ENCODE measurements around the gene TEC.

Gene TEC

DNA sequence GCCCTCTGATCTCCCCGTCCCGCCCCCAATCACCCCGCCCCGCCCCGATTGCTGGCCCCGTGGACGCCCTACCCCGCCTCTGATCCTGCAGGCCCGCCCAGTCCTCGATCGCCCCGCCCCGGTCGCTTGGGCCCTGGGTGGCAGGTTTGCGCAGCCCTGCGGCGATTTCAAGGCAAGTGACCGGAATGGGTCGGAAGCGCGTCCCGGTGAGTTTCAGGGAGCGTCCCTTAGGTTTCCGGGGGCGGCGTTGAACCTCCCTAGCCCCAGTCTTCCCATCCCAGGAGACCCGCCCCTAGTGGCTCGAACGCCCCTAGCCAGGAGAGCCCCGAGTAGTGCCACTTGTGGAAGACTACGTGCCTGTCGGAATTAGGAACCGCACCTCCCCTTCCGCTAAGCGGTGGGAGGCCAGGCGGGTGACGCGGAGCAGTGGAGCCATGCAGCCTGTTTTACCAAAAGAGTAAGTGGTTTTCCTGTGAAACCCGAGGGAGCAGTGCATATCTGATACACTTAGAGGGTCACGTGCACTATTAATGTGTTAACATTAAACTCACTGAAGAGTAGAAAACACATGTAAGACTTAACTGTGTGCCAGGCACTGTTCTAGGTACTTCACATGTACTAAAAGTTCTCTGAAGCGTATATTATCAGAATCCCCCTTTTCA lies 354 bp upstream of the TEC start:
- peak; percentile 31 for DNase-seq (ENCODE audit: low spot score)

DNA sequence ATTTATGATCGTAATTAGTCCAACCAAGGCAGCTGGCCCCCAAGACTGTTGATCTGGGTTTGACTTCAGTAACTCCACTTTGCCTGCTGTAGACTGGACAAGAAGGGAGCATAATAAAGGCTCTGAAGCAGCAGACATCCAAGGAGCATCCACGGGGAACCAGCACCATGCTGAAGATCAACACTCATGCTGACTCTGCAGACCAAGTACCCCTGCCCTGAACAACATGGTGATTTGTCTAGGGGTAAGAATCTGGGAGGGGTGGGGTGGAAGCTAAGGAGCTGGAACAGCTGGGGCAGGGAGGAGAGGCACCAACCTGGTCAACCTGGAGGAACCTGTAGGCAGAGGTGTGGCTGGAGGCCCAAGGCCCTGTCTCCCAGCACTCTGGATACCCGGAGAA lies 2.1 kb downstream of the TEC start:
- DNase-seq (ENCODE audit: low spot score), result no peak

DNA sequence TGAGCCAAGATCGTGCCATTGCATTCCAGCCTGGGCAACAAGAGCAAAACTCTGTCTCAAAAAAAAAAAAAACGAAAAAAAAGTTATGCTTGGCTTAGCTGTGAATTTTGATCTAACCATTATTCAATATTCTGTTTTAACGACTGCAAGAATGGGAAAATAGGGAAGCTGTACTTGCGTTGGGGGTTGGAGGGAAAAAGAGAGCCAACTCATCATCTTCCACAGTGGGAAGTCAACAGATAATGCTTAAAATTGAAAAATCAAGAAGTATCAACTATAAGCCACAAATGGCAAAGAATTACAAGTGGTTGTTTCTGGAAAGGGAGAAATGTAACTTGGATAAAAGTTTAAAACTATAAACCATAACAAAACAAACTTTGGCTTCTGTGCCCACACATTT lies 2.9 kb downstream of the TEC start:
- DNase-seq (ENCODE audit: low spot score), result no peak

DNA sequence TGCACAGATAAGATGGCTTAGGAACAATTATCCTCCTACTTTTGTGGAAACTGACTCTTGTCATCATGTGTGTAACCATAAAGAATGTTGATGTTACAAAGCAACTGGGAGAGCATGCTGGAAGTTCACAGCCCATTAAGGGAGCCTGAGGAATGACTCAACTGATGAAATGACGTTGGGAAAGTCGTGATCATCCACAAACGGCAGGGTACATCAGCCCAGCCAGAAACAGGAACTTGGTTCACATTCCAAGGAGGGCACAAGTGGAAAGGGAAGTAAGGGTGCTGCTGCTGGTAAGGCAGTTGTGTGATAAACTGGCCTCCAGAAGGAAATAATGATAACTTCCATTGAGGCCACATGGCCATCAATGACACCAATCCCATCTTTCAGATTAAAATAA lies 6.7 kb downstream of the TEC start:
- no peak for DNase-seq (ENCODE audit: low spot score)

DNA sequence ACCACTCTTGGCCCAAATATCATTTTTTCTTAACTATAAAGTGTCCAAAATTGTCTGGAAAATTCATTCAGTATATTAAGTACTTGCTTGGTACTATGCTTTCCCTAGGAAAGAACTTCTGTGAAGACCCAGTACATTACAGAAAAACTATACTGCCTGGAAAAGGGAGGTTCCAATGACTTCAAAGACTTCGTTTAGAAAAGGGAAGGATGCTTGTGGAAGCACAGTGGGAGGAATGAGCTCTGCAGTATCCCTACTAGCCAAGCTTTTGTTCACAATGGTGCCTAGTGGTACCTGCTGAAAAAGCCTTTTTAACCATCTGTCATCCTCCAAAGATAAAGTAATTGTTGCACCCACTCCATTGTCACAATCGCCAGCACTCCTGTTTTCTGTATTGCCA lies 7.2 kb downstream of the TEC start:
- no peak for DNase-seq (ENCODE audit: low spot score)

DNA sequence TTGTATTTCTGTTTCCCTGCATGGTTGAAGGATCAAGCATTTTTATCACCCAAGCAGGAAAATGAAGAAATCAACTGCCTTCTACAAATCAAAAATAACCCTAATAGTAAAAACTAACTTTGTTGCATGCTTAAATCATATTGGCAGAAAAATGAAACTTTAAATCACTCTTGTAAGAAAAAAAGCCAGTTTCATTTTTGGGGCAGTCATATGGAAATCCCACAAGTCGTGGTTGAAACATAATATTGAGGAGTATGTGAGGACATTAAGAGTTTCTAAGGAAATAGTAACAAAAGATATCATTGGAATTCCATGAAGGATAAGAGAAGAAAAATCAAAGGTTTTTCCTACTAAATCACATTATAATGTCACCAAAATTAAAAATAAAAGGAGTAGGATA lies 8.4 kb downstream of the TEC start:
- DNase-seq (ENCODE audit: low spot score), result no peak

DNA sequence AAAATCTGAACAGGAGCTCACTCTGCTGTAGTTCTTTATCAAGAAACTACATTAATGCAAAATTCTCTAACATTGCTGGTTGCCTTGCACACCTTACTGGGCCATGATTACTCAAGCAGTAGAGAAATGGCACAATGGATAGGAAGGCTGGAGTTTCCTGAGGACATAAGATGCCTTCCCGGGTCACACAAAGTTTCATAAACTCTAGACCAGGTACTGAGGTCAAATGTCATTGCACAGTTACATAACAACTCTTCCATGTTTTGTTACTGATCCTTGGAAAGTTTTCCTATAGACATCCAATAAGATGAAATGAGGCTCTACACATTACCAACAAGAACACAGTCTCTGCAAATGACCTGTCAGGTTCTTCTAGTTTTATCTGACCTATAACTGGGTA lies 9.9 kb downstream of the TEC start:
- DNase-seq (ENCODE audit: low spot score), result no peak

DNA sequence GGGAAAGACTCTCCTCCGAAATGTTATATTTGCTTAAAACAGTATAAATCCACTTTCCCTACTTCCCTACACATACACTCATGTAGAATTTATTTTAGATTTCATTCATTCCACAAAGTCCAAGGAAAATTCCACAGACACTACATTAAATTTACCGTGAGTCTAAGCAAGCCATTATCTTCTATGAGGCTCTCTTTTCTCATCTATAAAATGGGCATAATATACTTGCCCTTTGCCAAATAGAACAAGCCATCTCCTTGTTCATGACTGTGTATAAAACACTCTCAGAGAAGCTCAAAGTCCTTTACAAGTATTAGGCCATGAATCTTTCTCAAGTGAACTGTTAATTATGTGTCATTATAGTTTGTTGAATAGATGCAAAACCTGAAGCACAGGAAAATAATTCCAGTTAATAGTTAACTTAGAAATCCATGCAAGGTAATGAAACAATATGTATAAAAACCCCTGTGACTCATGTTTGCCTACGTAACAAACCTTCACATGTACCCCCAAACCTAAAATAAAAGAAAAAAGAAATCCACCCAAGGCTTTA lies 10.7 kb downstream of the TEC start:
- DNase-seq (ENCODE audit: low spot score), result no peak

DNA sequence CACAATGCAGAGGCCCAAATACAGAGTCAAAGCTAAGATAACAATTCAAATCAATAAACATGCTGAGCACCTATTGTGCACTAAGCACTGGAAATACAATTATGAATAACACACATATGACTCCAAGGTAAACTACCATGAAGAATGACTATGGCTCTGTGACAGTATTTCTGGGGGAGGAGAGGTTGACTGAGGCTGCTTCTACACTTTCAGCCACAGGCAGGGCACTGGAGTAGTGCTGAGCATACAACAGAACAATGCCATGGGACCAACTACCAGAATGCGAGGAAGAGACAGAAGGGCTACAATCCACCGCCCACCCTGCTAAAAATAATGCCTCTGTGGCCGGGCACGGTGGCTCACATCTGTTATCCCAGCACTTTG lies 13.7 kb downstream of the TEC start:
- no peak for DNase-seq (ENCODE audit: low spot score)

DNA sequence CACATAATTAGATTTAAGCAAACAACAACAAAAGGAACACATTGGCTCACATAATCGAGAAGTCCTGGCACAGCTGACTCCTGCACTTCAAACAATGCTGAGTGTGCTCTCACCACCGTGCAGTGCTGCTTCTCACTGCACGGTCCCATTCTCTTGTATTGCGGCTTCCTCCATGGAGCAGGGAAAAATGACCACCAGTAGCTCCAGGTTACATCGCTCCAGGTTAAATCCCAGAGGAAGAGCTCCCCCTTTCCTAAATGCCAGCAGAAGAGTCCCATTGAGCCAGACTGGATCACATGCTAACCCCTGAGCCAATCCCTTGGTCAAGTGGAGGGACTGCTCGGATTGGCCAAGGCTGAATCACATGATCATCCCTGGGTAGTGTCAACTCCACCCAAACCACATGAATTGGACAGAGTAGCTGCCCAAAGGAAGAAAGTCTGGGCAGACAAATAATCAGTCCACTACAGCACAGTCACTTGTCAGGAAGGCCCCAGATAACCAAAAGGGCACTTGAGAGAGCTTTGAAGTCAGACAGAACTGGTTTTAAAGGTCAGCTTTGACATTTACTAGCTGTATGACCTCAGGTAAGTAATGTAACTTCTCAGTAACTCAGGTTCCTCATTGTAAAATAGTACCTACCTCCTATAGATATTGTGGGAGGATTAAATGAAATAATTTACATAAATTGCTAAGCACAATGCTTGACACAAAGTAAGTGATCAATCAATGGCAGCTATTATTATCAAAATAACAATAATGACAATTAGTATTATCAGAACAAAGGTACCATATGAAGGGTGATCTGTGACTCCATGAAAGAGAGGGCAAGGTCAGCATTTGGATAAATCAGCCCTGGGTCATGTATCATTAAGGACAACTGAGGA lies 14.3 kb downstream of the TEC start:
- DNase-seq (ENCODE audit: low spot score), result no peak

DNA sequence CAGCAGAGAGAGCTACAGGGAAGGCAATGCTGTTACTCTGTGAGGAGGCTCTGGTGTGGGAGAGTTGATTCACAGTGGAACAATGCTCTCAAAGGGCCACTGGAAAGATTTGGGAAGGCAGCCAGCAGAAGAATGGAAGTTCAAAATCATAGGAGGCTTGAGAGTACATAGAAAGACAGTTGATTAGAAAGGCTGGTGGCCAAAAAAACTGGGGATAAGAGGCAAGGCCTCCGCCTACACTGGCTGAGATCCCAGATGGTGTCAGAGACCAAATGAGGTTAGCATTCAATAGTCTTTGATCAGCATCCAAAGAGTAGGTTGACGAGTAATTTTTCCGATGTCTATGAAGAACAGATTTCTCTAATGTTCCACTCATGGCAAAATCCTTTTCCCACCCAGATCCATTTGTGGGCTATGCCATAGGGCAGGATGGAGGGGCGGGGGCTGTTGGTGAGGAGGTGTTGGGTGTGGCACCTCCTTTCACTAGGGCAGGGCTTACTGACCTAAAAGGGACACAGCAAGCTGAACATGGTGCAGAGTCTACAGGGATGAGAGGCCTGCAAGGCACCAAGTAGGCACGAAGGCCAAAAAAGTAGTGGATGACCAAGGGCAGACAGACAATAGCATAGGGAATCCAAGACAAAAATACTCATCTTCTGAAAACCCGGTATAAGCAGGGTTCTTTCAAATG lies 15.1 kb downstream of the TEC start:
- DNase-seq (ENCODE audit: low spot score), result no peak

DNA sequence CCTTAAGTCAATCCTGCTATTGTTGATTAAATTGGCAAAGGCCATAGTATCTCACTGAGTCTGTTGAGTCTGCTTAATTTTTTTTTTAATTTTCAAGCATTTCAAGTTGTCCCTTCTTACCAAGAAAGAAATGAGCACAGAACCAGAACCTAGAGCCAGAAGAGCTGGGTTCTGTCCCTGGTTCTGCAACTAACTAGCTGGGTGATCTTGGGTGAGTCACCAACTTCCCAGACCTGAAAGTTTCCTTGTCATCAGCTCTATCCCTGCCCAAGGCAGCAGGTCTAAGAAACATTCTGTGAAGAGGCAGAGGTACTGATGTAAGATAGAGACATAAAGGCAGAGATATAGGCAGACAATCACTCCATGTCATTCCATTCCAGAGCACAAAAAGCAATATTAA lies 17.3 kb downstream of the TEC start:
- DNase-seq (ENCODE audit: low spot score), result no peak

DNA sequence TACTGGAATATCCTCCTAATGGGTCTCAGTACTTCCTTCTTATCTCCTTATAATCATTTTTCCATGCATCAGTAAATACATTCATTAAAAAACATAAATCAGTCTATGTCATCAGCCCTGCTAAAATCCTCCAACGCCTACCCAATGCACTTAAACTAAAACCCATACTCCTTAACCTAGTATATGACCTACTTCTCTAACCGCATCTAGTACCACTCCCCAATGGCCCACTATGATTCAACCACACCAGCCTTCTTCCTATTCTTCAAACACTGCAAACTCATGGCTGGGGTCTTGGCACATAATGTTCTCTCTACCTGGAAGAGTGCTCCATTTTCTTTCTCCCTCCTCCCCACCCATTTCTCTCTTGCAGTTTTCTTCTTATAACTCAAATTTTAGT lies 18.7 kb downstream of the TEC start:
- no peak for DNase-seq (ENCODE audit: low spot score)

DNA sequence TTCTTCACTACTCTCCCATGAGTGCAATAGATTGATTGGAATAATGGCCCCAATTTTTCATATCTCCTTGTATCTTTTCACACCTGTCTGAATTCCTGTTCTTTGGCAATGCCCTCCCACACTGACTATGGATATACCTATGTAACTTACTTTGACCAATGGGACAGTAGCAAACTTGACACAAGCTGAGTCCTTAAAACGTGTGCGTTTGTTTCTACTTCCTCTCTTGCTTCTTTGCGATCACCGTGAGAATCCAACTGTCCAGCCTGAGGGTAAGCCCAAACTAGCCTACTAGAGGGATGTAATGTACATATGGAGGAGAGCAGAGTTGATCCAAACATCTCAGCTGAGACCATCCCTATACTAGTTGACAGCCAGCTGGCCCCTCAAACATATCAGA lies 19.3 kb downstream of the TEC start:
- no peak for DNase-seq (ENCODE audit: low spot score)

DNA sequence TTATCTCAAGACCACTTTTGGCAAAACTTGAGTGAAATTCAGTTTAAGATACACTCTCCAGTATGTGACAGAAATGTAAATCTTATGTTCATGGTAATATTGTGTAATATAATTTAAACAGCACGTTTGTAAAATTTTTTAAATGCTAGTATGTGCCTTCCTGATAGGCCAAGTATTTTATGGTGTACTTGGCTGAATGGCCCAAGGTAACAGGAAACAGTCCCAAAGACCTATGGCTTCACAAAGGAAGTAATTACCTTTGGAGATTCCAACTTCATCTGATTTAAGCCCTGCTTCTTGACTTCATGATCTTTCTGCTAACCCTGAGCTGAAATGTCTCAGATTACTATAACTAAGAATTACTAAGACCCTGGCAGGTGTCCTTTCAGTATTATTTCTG lies 20.3 kb downstream of the TEC start:
- DNase-seq (ENCODE audit: low spot score), result no peak

DNA sequence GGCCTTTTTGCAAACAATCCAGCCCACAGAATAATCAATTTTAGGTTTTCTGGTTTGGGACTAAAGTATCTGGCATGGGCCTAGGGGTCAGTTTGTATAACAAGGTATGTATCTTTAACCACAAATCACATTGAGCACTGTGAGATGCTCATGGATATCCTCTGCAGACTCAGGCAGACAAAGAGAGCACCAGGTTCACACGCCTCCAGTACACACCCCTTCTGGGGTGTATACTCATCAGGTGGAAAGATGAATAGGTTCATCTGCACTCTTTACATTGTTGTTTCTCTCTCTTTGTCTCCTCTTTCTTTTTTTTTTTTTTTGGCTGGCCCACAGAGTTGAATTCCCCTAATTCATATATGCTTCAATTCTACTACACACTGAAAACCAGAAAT lies 21.1 kb downstream of the TEC start:
- no peak for DNase-seq (ENCODE audit: low spot score)

DNA sequence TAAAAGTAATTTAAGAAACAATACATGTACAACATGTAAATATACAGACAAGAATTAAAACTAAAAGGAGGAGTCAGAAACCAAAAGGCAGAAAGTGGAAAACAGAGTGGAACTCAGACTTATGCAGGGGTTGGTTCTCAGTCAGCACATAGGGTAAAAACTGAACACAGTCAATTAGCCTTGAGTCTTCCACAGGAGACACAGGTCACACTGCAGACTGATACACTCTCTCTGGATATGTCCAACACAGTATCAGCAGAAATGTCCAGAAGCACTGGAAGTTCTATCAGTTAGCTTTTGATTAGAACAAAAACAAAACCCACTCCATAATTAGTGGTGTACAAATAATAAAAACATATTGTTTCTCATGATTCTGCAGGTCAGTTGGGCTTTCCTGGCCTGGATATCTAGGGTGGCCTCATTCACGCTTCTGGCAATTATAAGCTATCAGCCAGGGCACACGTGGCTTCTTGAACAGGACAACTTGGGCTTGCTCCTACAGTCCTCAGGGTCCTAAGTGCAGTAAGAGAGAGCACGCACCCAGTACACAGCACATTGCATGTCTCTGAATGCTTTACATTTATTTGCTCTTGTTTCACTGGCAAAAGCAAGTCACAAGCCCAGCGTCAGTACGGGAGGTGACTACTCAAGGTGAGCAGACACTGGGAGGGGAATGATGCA lies 21.6 kb downstream of the TEC start:
- DNase-seq (ENCODE audit: low spot score), result no peak

DNA sequence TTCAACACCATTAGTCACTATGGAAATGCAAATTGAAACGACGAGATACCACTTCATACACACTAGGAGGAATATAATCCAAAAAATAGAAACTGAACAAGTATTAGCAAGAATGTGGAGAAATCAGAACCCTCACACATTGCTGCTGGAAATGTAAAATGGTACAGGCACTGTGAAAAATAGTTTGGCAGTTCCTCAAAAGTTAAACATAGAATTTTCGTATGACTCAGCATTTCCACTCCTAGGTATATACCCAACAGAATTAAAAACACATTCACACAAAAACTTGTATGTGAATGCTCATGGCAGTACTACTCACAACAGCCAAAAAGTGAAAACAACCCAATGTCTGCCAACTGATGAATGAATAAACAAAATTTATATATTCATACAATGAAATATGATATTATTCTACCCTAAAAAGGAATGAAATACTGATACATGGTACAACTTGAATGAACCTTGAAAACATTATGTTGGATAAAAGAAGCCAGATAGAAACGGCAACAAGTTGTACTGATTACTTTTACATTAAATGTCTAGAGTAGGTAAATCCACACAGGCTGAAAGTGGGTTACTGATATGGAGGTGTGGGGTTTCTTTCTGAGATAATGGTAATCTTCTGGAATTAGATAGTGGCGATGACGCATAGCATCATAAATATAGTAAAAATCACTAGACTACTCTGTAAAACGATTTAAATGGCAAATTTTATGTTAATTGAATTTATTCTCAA lies 22.3 kb downstream of the TEC start:
- no peak for DNase-seq (ENCODE audit: low spot score)

DNA sequence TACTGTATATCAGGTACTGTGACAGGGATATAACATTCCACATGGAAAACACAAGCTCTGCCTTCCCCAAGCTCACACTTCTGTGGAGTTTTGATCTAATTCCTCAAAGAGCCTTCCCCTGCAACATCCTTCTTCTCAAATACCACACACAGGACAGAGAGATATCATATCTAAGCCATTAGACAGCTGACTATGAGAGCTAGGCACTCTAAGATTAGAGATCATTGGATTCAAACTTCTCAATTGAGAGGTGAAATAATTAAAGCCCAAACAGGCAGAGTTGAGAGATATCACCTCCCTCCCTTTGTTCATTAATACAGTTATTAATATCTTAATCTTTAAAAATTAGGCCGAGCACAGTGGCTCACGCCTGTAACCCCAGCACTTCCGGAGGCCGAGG lies 25.0 kb downstream of the TEC start:
- DNase-seq (ENCODE audit: low spot score), result no peak

DNA sequence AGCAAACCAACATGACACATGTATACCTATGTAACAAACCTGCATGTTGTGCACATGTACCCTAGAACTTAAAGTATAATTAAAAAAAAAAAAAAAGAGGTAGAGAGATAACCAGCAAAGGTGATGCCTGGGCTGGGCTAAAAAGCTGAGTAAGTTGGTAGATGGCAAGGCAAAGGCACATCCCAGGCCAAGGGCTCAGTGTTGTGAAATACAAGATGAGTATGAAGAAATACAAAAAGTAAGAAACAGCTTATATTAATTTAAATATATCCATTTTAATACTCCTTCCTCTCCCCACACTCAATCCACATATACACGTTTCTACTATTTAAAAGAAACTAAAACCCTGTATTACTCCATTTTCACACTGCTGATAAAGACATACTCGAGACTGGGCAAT lies 25.8 kb downstream of the TEC start:
- DNase-seq (ENCODE audit: low spot score), result no peak

DNA sequence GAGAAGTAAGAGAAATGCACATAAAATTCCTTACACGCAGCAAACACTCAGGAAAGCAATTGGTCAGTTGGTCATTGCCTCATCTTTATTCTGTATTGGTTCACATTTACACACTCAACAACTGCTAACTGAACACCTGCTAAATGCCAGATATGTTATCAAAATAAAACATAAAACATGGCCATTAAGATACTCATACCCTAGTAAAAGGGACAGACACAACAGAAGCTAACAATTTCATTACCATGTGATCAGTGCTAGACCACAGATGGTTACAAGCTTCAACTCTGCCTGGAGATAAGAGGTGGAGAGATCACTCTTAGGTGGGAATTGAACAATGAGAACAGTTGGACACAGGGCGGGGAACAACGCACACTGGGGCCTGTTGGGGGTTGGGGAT lies 26.2 kb downstream of the TEC start:
- no peak for DNase-seq (ENCODE audit: low spot score)

Measured in kidney capillary endothelial cell (primary cell).